Calu3 (cell line): ENCODE results near the gene SLC22A14. TPM values are rescaled to one million over a fixed set of nuclear protein-coding genes. Genes with fewer than 3 reads are reported as not detected.

Source experiments
- BruUV-seq: library from RNA; stranded (reverse); fragments of 400-500 nt; replicated peaks from 2 replicates; lab custom pipeline; 2021; lab: Mats Ljungman, UMichigan
- CTCF ChIA-PET: fragments of 300-600 bp; sonication (Branson Sonifier 250); formaldehyde crosslinking; loops from one replicate; lab custom pipeline; 2022; ENCODE audit warnings: antibody characterized with exemption; lab: Charles Lee
- DNase-seq: peaks from one replicate; pipeline ENCODE4 v3.0.0; 2022
- H3K27ac Mint-ChIP-seq: one replicate; pipeline ENCODE4 v1.8.0; 2022; ENCODE audit warnings: mixed read lengths; ENCODE audit not compliant: unreplicated experiment
- H3K27me3 Mint-ChIP-seq: one replicate; pipeline ENCODE4 v1.8.0; 2022; ENCODE audit warnings: mixed read lengths; ENCODE audit not compliant: unreplicated experiment
- H3K36me3 Mint-ChIP-seq: one replicate; pipeline ENCODE4 v1.8.0; 2022; ENCODE audit warnings: mild to moderate bottlenecking, moderate library complexity, mixed read lengths; ENCODE audit not compliant: insufficient read depth, unreplicated experiment
- H3K4me1 Mint-ChIP-seq: one replicate; pipeline ENCODE4 v1.8.0; 2022; ENCODE audit warnings: mild to moderate bottlenecking, low read depth, mixed read lengths; ENCODE audit not compliant: unreplicated experiment
- H3K4me3 Mint-ChIP-seq: one replicate; pipeline ENCODE4 v1.8.0; 2022; ENCODE audit warnings: mild to moderate bottlenecking, low read depth, moderate library complexity, mixed read lengths; ENCODE audit not compliant: unreplicated experiment
- H3K9me3 Mint-ChIP-seq: one replicate; pipeline ENCODE4 v1.8.0; 2022; ENCODE audit warnings: low read depth, mixed read lengths; ENCODE audit not compliant: unreplicated experiment
- intact Hi-C: fragments of 100-400 bp; cut with micrococcal nuclease; formaldehyde crosslinking; loops from one replicate; pipeline ENCODE4 v1.10.0; 2022; ENCODE audit not compliant: unreplicated experiment
- total RNA-seq: library from RNA; stranded (reverse); gene quantifications from 2 replicates; pipeline ENCODE4 v1.2.3, GENCODE V29; 2022
- TF ChIP-seq, protein P1 (sequence below): fragments of 200-600 bp; IDR thresholded peaks from one replicate; pipeline ENCODE4 v1.8.0; 2022; ENCODE audit warnings: antibody characterized with exemption; ENCODE audit not compliant: unreplicated experiment

The SLC22A14 gene
- total RNA-seq, 1 experiment from 2014 or later = 1.8 TPM

DNA sequence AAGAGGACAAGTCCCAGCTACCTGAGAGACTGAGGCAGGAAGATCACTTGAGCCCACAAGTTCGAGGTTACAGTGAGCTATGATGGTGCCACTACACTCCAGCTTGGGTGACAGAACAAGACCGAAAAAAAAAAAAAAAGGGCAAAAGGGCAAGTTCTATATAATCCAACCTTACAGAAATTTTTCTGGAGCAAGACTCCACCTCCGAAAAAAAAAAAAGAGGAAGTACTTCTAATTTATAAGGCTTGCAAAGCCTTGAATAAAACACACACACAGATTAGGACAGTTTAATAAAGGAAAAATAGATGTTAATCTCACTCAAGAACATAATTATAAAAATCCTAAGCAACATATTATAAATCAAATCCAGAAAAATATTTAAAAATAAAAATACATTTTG is 50.1 kb downstream of the SLC22A14 start:
- intact Hi-C loops = no loop called here
- CTCF ChIA-PET = no interaction called here
- peaks cover 16% of the 10 kb centered on the region for H3K27me3 Mint-ChIP-seq
- H3K27ac Mint-ChIP-seq = no peak overlapping the region
- BruUV-seq = no TSS peak
- DNase-seq = no peak
- TF ChIP-seq, protein P1, sequence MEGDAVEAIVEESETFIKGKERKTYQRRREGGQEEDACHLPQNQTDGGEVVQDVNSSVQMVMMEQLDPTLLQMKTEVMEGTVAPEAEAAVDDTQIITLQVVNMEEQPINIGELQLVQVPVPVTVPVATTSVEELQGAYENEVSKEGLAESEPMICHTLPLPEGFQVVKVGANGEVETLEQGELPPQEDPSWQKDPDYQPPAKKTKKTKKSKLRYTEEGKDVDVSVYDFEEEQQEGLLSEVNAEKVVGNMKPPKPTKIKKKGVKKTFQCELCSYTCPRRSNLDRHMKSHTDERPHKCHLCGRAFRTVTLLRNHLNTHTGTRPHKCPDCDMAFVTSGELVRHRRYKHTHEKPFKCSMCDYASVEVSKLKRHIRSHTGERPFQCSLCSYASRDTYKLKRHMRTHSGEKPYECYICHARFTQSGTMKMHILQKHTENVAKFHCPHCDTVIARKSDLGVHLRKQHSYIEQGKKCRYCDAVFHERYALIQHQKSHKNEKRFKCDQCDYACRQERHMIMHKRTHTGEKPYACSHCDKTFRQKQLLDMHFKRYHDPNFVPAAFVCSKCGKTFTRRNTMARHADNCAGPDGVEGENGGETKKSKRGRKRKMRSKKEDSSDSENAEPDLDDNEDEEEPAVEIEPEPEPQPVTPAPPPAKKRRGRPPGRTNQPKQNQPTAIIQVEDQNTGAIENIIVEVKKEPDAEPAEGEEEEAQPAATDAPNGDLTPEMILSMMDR = no peak
- H3K4me1 Mint-ChIP-seq = peaks cover 15% of the 10 kb centered on the region
- H3K9me3 Mint-ChIP-seq = no peaks in the 10 kb centered on the region
- no peak overlapping the region for H3K4me3 Mint-ChIP-seq
- no peaks in the 10 kb centered on the region for H3K36me3 Mint-ChIP-seq

DNA sequence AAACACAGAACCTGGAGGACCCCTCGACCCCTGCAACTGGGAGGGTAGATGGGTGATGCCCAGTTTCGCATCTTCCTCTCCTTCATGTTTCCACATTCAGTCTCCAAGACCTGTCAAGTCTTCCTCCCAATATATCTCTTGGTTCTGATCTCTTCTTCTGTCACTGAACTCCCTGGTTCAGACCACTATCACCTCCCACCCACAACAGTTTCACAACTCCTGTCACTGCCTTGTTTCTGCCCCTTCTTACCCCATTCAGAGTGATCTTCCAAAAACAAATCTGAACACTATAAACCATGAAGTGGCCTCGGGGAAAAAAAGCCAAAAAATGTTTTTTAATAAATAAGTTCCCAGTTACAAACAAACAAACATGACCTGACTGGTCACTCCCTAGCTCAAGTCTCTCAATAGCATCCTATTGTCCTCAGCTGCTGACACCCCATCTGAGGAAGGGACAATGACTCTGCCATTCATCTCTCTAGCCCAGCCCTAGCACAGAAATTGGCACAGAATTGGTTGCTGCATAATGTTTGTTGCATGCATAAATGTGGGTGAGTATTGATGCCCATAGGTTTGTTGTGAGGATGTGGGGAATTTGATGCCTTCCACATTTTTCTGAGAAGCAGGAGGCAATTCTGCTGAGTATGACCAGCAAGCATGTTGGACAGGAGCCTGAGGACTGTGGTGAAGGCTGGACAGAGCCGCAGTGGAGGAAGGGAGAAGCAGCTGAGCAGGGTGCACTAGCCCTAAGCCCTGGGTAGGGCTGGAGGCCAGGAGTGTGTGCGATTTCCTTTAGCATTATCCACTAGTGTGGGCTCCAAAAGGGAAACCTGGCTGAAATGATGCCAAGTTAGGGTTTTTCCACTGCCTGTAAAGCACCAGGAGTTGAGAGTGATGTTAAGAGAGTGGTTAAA is 52.3 kb downstream of the SLC22A14 start:
- Mint-ChIP-seq H3K9me3 (no peaks in the 10 kb centered on the region), H3K27ac (no peak overlapping the region), H3K4me3 (no peak overlapping the region), H3K27me3 (peaks cover 16% of the 10 kb centered on the region), H3K36me3 (no peaks in the 10 kb centered on the region), H3K4me1 (no peaks in the 10 kb centered on the region)
- TF ChIP-seq, protein P1 = no peak
- CTCF ChIA-PET = no interaction called here
- DNase-seq = no peak
- intact Hi-C loops = no loop called here
- no TSS peak for BruUV-seq

DNA sequence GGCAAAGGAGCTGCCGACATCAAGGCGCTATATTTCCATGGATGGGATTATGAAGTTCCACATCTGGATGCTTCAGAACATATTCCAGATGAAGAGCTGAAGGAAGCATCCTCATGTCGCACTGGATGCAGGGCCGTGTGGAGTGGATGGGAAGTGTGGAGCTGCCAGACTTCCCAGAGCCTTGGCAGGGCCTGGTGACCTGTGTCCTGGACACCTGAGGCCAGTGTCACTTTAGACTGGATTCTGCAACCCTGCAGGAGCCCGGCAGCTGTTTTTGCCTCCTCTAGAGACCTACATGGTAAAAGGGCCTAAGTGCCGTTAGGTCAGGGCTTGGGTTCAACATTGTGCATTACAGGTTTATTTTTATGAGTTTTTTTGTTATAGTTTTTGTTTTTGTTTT is 53.2 kb downstream of the SLC22A14 start:
- BruUV-seq = no TSS peak
- CTCF ChIA-PET = no interaction called here
- TF ChIP-seq, protein P1 = no peak
- Mint-ChIP-seq H3K27ac (no peak overlapping the region), H3K4me3 (no peak overlapping the region), H3K9me3 (no peaks in the 10 kb centered on the region), H3K4me1 (no peaks in the 10 kb centered on the region), H3K27me3 (peaks cover 16% of the 10 kb centered on the region), H3K36me3 (no peaks in the 10 kb centered on the region)
- DNase-seq = no peak
- intact Hi-C loops = no loop called here

DNA sequence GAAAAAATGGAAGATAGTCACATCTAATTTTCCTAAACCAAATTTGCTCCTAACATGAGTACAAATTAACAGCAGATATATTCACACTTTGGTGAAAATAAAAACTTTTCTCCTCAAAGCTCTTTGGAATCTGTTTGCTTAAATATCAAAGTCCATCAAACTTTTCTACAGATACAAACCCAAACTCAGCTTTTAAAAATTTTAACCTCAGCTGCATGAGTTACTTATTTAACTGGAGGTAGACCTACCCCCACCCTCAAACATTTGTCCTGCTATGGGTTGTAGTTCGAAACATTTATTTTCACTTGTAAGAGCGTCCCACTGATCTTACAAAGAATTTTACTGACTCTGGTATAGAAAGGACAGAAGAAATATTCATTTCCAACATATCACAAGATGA is 55.6 kb downstream of the SLC22A14 start:
- H3K27ac Mint-ChIP-seq = no peak overlapping the region
- H3K36me3 Mint-ChIP-seq = no peaks in the 10 kb centered on the region
- H3K9me3 Mint-ChIP-seq = no peaks in the 10 kb centered on the region
- TF ChIP-seq, protein P1 = no peak
- no peak overlapping the region for H3K4me3 Mint-ChIP-seq
- no peak for DNase-seq
- intact Hi-C loops = no loop called here
- H3K27me3 Mint-ChIP-seq = peaks cover 16% of the 10 kb centered on the region
- no peaks in the 10 kb centered on the region for H3K4me1 Mint-ChIP-seq
- no TSS peak for BruUV-seq
- CTCF ChIA-PET = no interaction called here
